Esophagus squamous epithelium (tissue), 4 donors: ENCODE results near the gene VAMP1.

Experiments used
- POLR2A ChIP-seq, 4 donors: fragments of 450-650 bp; IDR thresholded peaks; one replicate each; pipeline ENCODE4 v1.6.1; 2017; ENCODE audit warnings: antibody characterized with exemption in 4 of 4, mild to moderate bottlenecking in 4 of 4, moderate library complexity in 3 of 4
- TF ChIP-seq, protein P1 (sequence below), 6 experiments: fragments of 450-650 bp in 4 of 6; fragments of 200-600 bp in 2 of 6; sonication (generic) in 2 of 6; IDR thresholded peaks; one replicate each; pipeline ENCODE4 v1.5.1; 2016 to 2019; ENCODE audit warnings: antibody characterized with exemption in 6 of 6, mild to moderate bottlenecking in 4 of 6, moderate library complexity in 4 of 6

DNA sequence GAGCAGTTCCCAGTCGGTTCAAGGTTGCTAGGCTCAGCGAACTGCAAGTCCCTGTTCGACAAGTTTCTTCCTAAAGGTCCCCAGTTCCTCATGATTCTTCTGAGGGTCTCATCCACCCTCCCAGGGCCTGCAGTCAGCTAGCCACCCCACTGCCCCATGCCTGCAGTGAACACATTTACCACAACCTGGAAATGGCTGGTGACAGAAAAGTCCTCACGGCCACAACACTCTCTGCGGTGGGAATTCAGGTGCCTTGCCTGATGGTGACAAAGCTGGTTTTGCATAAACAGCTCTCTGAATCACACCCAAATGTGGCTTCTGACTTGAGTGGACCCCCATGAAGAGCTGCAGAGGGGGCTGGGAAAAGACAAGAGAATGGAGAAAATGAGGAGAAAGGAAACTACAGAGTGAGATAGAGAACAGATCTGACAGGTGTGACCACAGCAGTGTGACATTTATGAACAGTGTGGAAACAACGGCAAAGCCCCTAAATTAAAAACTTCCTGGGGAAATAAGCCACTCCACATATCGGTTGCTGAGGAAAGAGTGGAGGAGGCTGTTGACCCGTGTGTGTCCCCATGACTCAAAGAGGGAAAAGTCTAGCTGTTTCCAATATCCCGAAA lies 27.0 kb downstream of the VAMP1 start:
- TF ChIP-seq, protein P1, sequence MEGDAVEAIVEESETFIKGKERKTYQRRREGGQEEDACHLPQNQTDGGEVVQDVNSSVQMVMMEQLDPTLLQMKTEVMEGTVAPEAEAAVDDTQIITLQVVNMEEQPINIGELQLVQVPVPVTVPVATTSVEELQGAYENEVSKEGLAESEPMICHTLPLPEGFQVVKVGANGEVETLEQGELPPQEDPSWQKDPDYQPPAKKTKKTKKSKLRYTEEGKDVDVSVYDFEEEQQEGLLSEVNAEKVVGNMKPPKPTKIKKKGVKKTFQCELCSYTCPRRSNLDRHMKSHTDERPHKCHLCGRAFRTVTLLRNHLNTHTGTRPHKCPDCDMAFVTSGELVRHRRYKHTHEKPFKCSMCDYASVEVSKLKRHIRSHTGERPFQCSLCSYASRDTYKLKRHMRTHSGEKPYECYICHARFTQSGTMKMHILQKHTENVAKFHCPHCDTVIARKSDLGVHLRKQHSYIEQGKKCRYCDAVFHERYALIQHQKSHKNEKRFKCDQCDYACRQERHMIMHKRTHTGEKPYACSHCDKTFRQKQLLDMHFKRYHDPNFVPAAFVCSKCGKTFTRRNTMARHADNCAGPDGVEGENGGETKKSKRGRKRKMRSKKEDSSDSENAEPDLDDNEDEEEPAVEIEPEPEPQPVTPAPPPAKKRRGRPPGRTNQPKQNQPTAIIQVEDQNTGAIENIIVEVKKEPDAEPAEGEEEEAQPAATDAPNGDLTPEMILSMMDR (IDR thresholded peaks at IDR 0.05), result no peak
- no peak for TF ChIP-seq POLR2A (IDR thresholded peaks at IDR 0.05)
